ENCODE measurements around the gene INO80C.
A peak's percentile ranks its signal among the peaks of the same experiment; 100 is the strongest.

The INO80C gene

GRCh38 chr18:35524226-35524625 is 26.5 kb upstream of the INO80C start:
- Histone ChIP-seq H3K27ac (ENCODE audit: low read depth, low read length) (no peak overlapping the region), H3K79me2 (ENCODE audit: control insufficient read depth, insufficient read depth, low read length, poor library complexity) (no peaks in the 10 kb centered on the region), H3K4me1 (ENCODE audit: control insufficient read depth in 1 of 2, insufficient read depth in 2 of 2, low read length in 2 of 2) (peaks cover 12 to 19% of the 10 kb centered on the region in 2 experiments), H3K9ac (ENCODE audit: low read length) (no peak overlapping the region), H3K9me3 (ENCODE audit: insufficient read depth, low read depth, low read length) (no peaks in the 10 kb centered on the region), H3K27me3 (ENCODE audit: insufficient read depth, low read length) (no peaks in the 10 kb centered on the region), H3K18ac (ENCODE audit: low read length) (no peak overlapping the region), H3K14ac (ENCODE audit: low read length) (no peak overlapping the region), H2AFZ (ENCODE audit: insufficient read depth, low read length, poor library complexity) (no peak overlapping the region), H4K8ac (ENCODE audit: low read depth, low read length) (no peak overlapping the region), H2BK120ac (ENCODE audit: insufficient read depth, low read length, poor library complexity) (no peak overlapping the region), H3K36me3 (ENCODE audit: control insufficient read depth in 1 of 2, insufficient read depth in 2 of 2, low read length in 2 of 2) (no peaks in the 10 kb centered on the region), H3K4ac (ENCODE audit: low read depth, low read length) (no peak overlapping the region), H3K23ac (ENCODE audit: low read length) (no peak overlapping the region), H3K4me2 (ENCODE audit: low read length) (no peak overlapping the region), H4K12ac (ENCODE audit: low read depth, low read length) (no peak overlapping the region), H4K91ac (ENCODE audit: low read depth, low read length) (no peak overlapping the region), H3K79me1 (ENCODE audit: low read length) (peaks cover 4% of the 10 kb centered on the region), H2BK5ac (ENCODE audit: low read depth, low read length, poor library complexity) (no peak overlapping the region), H2AK5ac (ENCODE audit: low read length) (no peak overlapping the region), H2BK12ac (ENCODE audit: low read length) (no peak overlapping the region), H3K4me3 (ENCODE audit: low read depth, low read length) (no peak overlapping the region)
- peak in 1 of 2 donors; percentile 21 for DNase-seq
- whole genome bisulfite sequencing (ENCODE audit: extremely low coverage, insufficient coverage, insufficient read length): no CpG with 5 or more reads among the region's 5 CpGs

GRCh38 chr18:35522130-35522959 is 24.6 kb upstream of the INO80C start:
- H3K9me3 ChIP-seq (ENCODE audit: insufficient read depth, low read depth, low read length): no peaks in the 10 kb centered on the region
- no CpG with 5 or more reads among the region's 2 CpGs for WGBS (ENCODE audit: extremely low coverage, insufficient coverage, insufficient read length)
- H3K9ac ChIP-seq (ENCODE audit: low read length): no peak overlapping the region
- no peak overlapping the region for H3K4ac ChIP-seq (ENCODE audit: low read depth, low read length)
- H3K79me1 ChIP-seq (ENCODE audit: low read length): peaks cover 10% of the 10 kb centered on the region
- no peak overlapping the region for H2BK12ac ChIP-seq (ENCODE audit: low read length)
- H3K27ac ChIP-seq (ENCODE audit: low read depth, low read length): no peak overlapping the region
- no peak for DNase-seq
- no peak overlapping the region for H3K14ac ChIP-seq (ENCODE audit: low read length)
- H3K4me1 ChIP-seq (ENCODE audit: control insufficient read depth in 1 of 2, insufficient read depth in 2 of 2, low read length in 2 of 2): peaks cover 12 to 22% of the 10 kb centered on the region in 2 experiments
- H3K27me3 ChIP-seq (ENCODE audit: insufficient read depth, low read length): no peaks in the 10 kb centered on the region
- H3K23ac ChIP-seq (ENCODE audit: low read length): no peak overlapping the region
- H2AFZ ChIP-seq (ENCODE audit: insufficient read depth, low read length, poor library complexity): no peak overlapping the region
- H3K79me2 ChIP-seq (ENCODE audit: control insufficient read depth, insufficient read depth, low read length, poor library complexity): no peaks in the 10 kb centered on the region
- no peaks in the 10 kb centered on the region for H3K36me3 ChIP-seq (ENCODE audit: control insufficient read depth in 1 of 2, insufficient read depth in 2 of 2, low read length in 2 of 2)
- no peak overlapping the region for H3K18ac ChIP-seq (ENCODE audit: low read length)
- H3K4me2 ChIP-seq (ENCODE audit: low read length): no peak overlapping the region
- no peak overlapping the region for H4K12ac ChIP-seq (ENCODE audit: low read depth, low read length)
- no peak overlapping the region for H2BK120ac ChIP-seq (ENCODE audit: insufficient read depth, low read length, poor library complexity)
- H3K4me3 ChIP-seq (ENCODE audit: low read depth, low read length): no peak overlapping the region
- H4K8ac ChIP-seq (ENCODE audit: low read depth, low read length): no peak overlapping the region
- no peak overlapping the region for H2BK5ac ChIP-seq (ENCODE audit: low read depth, low read length, poor library complexity)
- H2AK5ac ChIP-seq (ENCODE audit: low read length): no peak overlapping the region
- H4K91ac ChIP-seq (ENCODE audit: low read depth, low read length): no peak overlapping the region

- no peaks in the 10 kb centered on the region for H3K9me3 ChIP-seq (ENCODE audit: insufficient read depth, low read depth, low read length)
- no peak overlapping the region for H3K4me2 ChIP-seq (ENCODE audit: low read length)
- no peak for DNase-seq
- no peak overlapping the region for H2BK120ac ChIP-seq (ENCODE audit: insufficient read depth, low read length, poor library complexity)
- no peak overlapping the region for H3K4ac ChIP-seq (ENCODE audit: low read depth, low read length)
- H3K4me3 ChIP-seq (ENCODE audit: low read depth, low read length): no peak overlapping the region
- H3K79me1 ChIP-seq (ENCODE audit: low read length): peaks cover 21% of the 10 kb centered on the region
- no peak overlapping the region for H4K91ac ChIP-seq (ENCODE audit: low read depth, low read length)
- WGBS (ENCODE audit: extremely low coverage, insufficient coverage, insufficient read length): no CpG with 5 or more reads among the region's 5 CpGs
- no peak overlapping the region for H3K27ac ChIP-seq (ENCODE audit: low read depth, low read length)
- H2BK5ac ChIP-seq (ENCODE audit: low read depth, low read length, poor library complexity): peak overlapping the region; percentile 9
- H3K9ac ChIP-seq (ENCODE audit: low read length): no peak overlapping the region
- H3K36me3 ChIP-seq (ENCODE audit: control insufficient read depth in 1 of 2, insufficient read depth in 2 of 2, low read length in 2 of 2): no peaks in the 10 kb centered on the region
- no peak overlapping the region for H3K23ac ChIP-seq (ENCODE audit: low read length)
- H3K27me3 ChIP-seq (ENCODE audit: insufficient read depth, low read length): no peaks in the 10 kb centered on the region
- no peak overlapping the region for H3K18ac ChIP-seq (ENCODE audit: low read length)
- peak overlapping the region; percentile 56 for H2BK12ac ChIP-seq (ENCODE audit: low read length)
- no peak overlapping the region for H3K14ac ChIP-seq (ENCODE audit: low read length)
- no peaks in the 10 kb centered on the region for H3K79me2 ChIP-seq (ENCODE audit: control insufficient read depth, insufficient read depth, low read length, poor library complexity)
- peak overlapping the region; percentile 78 for H2AK5ac ChIP-seq (ENCODE audit: low read length)
- no peak overlapping the region for H2AFZ ChIP-seq (ENCODE audit: insufficient read depth, low read length, poor library complexity)
- peaks cover 17 to 29% of the 10 kb centered on the region in 2 experiments for H3K4me1 ChIP-seq (ENCODE audit: control insufficient read depth in 1 of 2, insufficient read depth in 2 of 2, low read length in 2 of 2)
- H4K12ac ChIP-seq (ENCODE audit: low read depth, low read length): no peak overlapping the region
- H4K8ac ChIP-seq (ENCODE audit: low read depth, low read length): no peak overlapping the region
These were observed 23.4 kb upstream of the INO80C start for GRCh38 chr18:35521133-35521532.

- Histone ChIP-seq H3K14ac (ENCODE audit: low read length) (no peak overlapping the region), H3K79me2 (ENCODE audit: control insufficient read depth, insufficient read depth, low read length, poor library complexity) (peaks cover 2% of the 10 kb centered on the region), H2BK5ac (ENCODE audit: low read depth, low read length, poor library complexity) (no peak overlapping the region), H4K12ac (ENCODE audit: low read depth, low read length) (no peak overlapping the region), H3K27me3 (ENCODE audit: insufficient read depth, low read length) (no peaks in the 10 kb centered on the region), H3K4me1 (ENCODE audit: control insufficient read depth in 1 of 2, insufficient read depth in 2 of 2, low read length in 2 of 2) (peaks cover 19 to 30% of the 10 kb centered on the region in 2 experiments), H3K4me2 (ENCODE audit: low read length) (no peak overlapping the region), H3K36me3 (ENCODE audit: control insufficient read depth in 1 of 2, insufficient read depth in 2 of 2, low read length in 2 of 2) (no peaks in the 10 kb centered on the region), H2BK12ac (ENCODE audit: low read length) (peak overlapping the region; percentile 13), H3K9ac (ENCODE audit: low read length) (no peak overlapping the region), H3K9me3 (ENCODE audit: insufficient read depth, low read depth, low read length) (no peaks in the 10 kb centered on the region), H4K8ac (ENCODE audit: low read depth, low read length) (no peak overlapping the region), H2BK120ac (ENCODE audit: insufficient read depth, low read length, poor library complexity) (no peak overlapping the region), H3K23ac (ENCODE audit: low read length) (no peak overlapping the region), H3K79me1 (ENCODE audit: low read length) (peaks cover 29% of the 10 kb centered on the region), H3K27ac (ENCODE audit: low read depth, low read length) (no peak overlapping the region), H2AK5ac (ENCODE audit: low read length) (no peak overlapping the region), H3K4ac (ENCODE audit: low read depth, low read length) (no peak overlapping the region), H3K18ac (ENCODE audit: low read length) (no peak overlapping the region), H4K91ac (ENCODE audit: low read depth, low read length) (peak overlapping the region; percentile 8), H3K4me3 (ENCODE audit: low read depth, low read length) (no peak overlapping the region), H2AFZ (ENCODE audit: insufficient read depth, low read length, poor library complexity) (no peak overlapping the region)
- WGBS (ENCODE audit: extremely low coverage, insufficient coverage, insufficient read length): no CpG with 5 or more reads among the region's 7 CpGs
- DNase-seq: no peak
These were observed 21.6 kb upstream of the INO80C start for GRCh38 chr18:35519148-35519899.

Data from trophoblast cell (in vitro differentiated cells and primary cell).